GM21717 (cell line): Measurements from ENCODE around the gene NRIP1.
"Not testable (repeated sequence)": the region's sequence is repeated elsewhere in the genome, so short reads cannot be mapped to it uniquely, and the experiment has no call there.

Experiments
- ATAC-seq: cut with Tn5 transposase; IDR thresholded peaks from one replicate; pipeline ENCODE4 v1.9.1; 2021; ENCODE audit warnings: mild to moderate bottlenecking, moderate library complexity; ENCODE audit not compliant: unreplicated experiment

The NRIP1 gene

DNA sequence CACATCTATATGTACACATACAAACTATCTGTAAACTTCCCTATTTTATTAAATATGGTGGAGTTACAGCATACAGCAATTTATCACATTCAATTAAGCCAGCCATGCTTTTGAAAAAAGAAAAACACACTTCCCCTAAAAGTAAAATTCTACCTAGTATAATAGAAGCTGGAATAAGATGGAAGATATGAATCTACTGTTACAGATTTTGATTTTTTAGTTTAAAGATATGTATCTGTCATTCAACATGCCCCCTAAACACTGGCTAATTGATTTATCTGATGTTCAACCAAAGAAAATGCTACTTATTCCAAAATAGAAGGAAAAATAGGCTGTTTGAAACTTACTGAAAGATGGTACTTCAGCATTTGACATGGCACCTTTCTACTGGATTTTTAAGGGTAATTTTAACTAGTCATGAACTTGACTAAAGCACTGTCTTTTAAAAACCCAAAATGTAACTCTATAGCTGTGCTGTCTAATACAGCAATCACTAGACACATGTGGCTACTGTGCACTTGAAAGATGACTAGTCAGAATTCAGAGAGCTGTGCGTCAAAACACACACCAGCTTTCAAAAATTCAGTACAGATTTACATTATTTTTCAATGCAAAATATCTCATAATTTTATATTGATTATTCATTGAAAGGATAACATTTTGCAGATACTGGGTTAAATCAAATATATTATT is 25.0 kb downstream of the NRIP1 start:
- ATAC-seq: no peak

DNA sequence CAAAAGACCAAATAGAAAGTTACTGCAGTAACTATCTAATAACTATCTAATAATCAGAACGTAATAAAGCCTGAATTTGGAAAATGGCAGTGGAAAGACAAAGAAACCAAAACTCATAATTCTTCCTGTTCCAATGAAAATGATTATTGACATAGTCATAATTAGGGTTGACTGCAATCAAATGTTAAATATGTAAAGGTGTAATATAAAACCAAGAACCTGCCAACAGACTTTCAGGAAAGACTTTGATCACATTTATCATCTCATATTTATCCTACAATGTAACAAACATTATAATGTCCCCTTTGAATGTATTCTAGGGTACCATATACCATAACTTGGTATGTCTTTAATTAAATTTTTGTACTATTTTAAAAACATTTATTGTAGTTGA is 26.9 kb downstream of the NRIP1 start:
- ATAC-seq: no peak

DNA sequence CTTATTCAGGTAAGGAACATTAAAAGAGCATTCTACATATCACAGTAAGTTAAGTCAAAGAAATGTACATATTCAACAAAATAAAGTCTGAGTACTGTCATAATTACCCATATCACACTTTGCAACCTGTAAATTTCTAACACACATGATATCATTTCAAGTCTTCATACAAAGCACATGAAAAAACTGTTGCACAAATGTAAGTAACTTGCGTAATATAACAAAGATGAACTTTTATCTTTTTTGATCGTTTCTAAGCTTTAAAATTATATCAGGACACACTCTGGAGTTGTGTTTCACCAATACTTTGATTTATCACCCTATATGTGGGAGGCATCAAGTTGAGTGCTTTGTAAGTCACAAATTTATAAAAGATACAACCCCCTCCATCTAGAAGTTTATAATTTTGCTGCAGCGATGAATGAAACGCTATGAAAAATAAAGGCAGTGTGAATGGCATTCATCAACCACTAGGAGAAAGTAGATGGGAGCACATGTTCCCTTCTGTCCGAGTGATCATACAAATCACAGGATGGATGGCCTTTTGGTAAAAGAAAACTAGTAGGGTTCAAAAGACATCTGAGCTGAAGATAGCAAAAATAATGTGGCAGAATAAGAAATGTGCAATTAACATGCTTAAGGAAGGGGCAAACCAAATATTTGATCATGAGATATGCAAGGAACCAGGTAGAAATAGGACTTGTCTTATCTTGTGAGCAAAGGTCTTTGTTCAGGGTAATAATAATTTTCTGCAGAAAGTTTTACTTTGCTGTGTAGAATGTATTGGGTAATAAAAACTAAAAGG is 27.5 kb downstream of the NRIP1 start:
- ATAC-seq: no peak

DNA sequence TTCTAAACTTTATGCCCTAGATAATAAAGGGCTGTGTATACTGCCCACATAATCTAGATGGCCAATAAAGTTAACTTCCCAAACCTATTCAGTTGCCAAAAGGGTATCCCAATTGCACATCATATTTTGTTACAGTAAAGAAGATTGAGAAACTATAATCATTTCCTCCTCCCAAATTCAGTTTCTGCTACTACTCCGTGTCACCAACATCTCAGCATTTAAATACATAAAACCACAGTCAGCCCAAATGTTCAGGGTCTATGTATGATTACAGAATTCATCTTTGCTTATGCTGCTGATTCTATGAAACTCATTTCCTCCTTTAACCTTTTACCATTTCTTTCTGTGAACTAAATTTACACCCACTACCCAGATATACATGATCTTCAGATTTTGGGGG is 28.6 kb downstream of the NRIP1 start:
- ATAC-seq: no peak

DNA sequence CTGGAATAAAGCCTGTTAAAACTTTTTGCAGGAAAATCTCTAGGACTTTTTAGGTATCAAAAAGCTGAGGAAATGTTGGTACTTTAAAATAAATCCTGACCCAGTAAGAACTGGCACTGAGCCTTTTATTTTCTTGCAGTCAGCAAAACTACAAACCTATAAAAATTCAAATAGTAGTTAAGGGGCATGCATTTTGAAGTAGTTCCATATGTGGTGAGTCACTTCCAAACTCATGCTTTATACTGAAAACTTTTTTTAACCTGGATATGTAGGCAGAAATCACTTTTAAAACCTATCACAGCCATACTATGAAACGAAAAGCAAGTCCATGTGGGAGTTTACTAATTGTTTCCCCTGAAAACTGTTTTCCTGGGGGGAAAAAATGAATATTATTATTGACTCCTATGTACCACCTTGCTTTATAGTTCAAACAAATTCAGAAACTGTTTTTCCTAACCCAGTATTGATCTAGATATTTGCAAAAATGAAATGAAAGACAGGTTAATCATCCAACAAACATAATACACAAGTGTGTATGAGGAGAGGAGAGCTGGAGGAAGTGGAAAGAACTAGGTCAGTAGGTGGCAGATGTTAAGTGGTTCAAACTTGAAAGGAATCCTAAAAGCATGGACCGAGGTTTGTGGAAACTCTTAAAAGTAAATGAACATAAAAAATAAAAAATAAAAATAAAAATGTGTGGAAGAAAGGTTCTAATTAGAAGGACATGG is 30.5 kb downstream of the NRIP1 start:
- no peak for ATAC-seq

GRCh38 chr21:15031790-15032357 is 32.9 kb downstream of the NRIP1 start:
- no peak for ATAC-seq

GRCh38 chr21:15031362-15031761 is 33.4 kb downstream of the NRIP1 start:
- not testable (repeated sequence) for ATAC-seq

DNA sequence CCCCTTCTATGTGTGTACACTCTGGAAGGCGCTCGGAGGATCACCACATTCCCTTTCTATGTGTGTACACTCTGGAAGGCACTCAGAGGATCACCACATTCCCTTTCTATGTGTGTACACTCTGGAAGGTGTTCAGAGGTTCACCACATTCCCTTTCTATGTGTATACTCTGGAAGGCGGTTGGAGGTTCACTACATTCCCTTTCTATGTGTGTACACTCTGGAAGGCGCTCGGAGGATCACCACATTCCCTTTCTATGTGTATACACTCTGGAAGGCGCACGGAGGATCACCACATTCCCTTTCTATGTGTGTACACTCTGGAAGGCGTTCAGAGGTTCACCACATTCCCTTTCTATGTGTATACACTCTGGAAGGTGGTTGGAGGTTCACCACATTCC is 33.9 kb downstream of the NRIP1 start:
- not testable (repeated sequence) for ATAC-seq

GRCh38 chr21:15029077-15029476 is 35.7 kb downstream of the NRIP1 start:
- ATAC-seq: no peak

GRCh38 chr21:15028186-15028585 is 36.6 kb downstream of the NRIP1 start:
- no peak for ATAC-seq

- no peak for ATAC-seq
Observed at GRCh38 chr21:15027056-15027455, 37.7 kb downstream of the NRIP1 start.

GRCh38 chr21:15026370-15026769 is 38.4 kb downstream of the NRIP1 start:
- ATAC-seq: no peak

GRCh38 chr21:15023776-15024175 is 41.0 kb downstream of the NRIP1 start:
- no peak for ATAC-seq

DNA sequence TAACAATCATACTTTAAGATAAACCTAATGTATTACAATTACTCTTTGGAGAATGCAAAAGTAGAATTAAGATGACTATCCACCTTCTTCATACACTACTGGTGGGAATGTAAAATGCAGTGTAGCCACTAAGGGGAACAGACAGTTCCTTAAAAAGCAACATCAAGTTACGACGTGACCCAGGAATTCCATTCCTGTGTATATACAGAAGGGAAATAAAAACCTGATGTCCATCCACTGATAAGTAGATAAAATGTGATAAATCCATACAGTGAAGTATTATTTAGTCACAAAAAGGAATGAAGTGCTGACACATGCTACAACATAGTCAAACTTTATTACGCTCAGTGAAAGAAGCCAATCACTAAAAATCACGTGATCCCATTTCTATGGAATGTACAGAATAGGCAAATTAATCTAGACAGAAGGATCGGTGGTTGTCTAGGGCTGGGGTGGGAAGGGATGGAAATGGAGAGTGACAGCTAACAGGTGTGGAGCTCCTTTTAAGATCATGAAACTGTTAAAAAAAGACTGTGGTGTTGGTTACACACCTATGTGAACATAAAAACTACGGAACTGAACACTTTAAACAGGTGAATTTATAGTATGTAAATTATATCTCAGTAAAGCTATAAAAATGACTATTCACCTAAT is 42.1 kb downstream of the NRIP1 start:
- no peak for ATAC-seq

- no peak for ATAC-seq
Observed at GRCh38 chr21:15020797-15021196, 44.0 kb downstream of the NRIP1 start.

- no peak for ATAC-seq
Observed at GRCh38 chr21:15018382-15018781, 46.4 kb downstream of the NRIP1 start.

DNA sequence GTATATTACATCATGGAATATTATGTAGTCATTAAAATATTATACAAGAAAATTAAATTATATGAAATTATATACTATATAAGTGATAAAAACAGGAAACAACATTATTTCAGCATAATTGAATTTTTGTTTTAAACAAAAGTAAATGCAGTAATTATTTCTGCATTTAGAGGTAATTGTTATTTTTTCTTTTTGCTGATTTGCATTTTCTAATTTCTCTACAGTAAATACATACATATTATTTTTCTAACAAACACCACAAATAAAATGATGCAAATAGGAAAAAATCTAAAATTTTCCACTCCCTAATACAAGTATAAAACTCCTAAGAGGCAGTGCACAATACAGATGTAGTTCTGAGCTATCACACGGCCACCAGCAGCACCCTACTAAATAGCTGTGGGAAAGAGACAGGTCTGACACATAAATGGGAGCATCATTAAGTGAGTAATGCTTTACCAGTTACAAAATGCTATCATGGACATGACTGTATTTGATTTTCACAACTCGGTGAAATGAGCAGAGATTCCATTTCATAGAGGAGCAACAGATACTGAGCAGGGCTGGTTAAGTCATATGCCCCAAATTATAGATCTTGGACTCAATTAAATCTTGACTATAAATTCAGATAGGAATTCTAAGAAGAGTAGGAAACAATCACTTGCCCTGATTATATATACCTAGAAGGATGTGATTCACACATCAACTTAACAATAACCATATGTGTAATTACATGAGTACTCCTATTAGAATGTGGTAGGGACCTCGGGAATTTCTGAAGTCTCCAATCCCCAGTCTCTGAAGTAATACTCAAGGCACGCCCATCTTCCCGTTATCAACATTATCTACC is 49.0 kb downstream of the NRIP1 start:
- ATAC-seq: no peak

DNA sequence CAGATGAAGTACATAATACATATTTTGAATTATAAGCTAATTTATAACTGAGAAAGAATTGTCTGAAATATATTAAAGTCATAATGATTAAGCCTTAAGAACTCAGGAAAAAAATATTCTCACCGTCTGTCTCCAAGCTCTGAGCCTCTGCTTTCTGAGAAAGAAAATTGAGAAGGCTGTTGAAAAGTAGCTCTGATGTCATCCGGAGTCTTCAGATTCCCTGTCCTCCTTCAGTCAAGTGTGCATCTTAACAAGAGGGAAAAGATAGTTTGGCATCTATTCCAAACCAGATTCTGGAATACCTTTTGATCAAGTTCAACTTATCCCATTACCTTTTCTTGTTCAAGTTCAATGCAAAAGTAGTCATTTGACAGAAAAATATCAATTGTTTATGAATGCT is 50.6 kb downstream of the NRIP1 start:
- ATAC-seq: no peak

DNA sequence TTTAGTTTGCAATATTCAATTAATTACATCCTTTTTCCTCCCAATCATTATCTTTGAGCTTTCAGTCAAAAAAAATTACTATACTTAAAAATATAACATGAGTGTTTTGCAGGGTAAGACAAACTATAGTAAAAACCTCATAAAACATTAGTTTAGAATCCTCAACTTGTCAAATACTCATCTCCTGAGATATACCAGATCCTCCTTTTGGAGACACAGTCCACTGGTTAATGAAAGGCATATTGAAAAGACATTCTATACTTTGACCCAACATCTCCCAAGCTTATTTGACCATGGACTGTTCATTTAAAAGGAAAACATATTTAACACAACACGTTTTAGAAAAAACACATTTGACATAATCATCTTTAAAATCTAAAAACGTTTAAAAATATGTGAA is 52.8 kb downstream of the NRIP1 start:
- no peak for ATAC-seq

- ATAC-seq: no peak
Observed at GRCh38 chr21:15010645-15011044, 54.2 kb downstream of the NRIP1 start.
